ENCODE measurements around the gene EEPD1.

Gene EEPD1

DNA sequence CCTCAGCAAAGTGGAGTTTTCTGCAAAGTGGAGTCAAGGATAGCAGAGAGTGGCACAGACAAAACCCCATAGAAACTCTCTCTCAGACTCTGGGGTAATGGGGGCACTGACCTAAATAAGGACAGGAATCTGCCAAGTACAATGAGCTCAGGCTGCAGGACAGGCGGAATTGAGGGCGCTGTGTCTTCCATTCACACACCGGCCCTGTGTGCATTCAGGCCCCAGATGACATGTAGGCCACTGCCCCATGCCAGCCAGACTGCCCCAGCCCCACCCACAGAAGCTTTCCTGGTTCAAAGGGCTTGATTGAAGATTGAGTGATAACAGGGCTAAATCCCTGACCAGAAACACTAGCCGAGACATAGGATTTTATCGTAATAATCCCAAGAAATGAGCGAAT is 52.7 kb downstream of the EEPD1 start:
- H3K4me3 ChIP-seq (ENCODE audit: low read depth, low read length): no peak overlapping the region
- TF ChIP-seq, protein P1, sequence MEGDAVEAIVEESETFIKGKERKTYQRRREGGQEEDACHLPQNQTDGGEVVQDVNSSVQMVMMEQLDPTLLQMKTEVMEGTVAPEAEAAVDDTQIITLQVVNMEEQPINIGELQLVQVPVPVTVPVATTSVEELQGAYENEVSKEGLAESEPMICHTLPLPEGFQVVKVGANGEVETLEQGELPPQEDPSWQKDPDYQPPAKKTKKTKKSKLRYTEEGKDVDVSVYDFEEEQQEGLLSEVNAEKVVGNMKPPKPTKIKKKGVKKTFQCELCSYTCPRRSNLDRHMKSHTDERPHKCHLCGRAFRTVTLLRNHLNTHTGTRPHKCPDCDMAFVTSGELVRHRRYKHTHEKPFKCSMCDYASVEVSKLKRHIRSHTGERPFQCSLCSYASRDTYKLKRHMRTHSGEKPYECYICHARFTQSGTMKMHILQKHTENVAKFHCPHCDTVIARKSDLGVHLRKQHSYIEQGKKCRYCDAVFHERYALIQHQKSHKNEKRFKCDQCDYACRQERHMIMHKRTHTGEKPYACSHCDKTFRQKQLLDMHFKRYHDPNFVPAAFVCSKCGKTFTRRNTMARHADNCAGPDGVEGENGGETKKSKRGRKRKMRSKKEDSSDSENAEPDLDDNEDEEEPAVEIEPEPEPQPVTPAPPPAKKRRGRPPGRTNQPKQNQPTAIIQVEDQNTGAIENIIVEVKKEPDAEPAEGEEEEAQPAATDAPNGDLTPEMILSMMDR (IDR thresholded peaks at IDR 0.05; ENCODE audit: low read depth, low read length, missing control alignments): no peak
- no peak for DNase-seq (ENCODE audit: low read depth)
- in situ Hi-C loops (cut with HindIII; ENCODE audit: low sequenced_read_pairs): loop anchor here (5.0 kb wide), 1 partner anchor 46 kb away; no protein-coding TSS in a partner anchor

DNA sequence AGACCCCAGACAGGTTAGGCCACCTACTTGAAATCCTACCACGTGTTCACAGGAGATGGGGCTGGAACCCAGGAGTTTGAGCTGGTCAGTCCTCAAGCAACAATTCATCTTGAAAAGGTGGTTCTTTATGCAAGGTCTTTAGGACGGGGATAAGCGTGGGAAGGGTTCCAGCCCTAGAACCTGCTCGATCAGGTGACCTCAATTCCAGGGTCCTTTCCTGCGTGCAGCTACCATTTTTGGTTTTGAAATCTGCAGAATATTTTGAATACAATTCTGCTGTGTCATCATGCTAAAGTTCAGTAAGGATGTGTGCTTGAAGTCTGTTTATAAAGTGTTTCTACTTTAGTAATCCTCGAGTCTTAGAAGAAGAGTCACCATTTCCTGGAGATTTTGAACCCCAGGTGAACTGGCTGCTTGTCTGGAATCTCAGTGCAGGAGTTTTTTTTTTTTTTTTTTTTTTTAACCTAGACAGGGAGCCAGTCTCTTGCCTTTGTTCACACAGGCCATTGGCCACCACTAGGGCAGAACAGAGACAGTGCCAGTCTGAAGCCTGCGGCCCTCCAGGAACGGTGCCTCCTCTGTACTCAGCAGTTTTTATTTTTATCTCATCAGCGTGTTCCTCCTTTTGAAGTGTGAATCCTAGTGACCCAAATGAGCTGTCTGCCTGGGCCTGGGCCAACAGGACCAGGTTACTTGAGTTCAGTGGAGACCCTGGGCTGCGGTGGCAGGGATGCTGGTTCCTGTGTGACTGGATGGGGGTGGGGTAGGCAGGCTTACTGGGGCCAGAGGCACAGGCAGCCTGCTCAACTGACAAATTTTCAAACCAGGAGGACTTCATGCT is 54.6 kb downstream of the EEPD1 start:
- no peak for DNase-seq (ENCODE audit: low read depth)
- in situ Hi-C loops (cut with HindIII; ENCODE audit: low sequenced_read_pairs): loop anchor here (5.0 kb wide), 1 partner anchor 45 kb away; no protein-coding TSS in a partner anchor
- TF ChIP-seq, protein P1 (IDR thresholded peaks at IDR 0.05; ENCODE audit: low read depth, low read length, missing control alignments): no peak
- H3K4me3 ChIP-seq (ENCODE audit: low read depth, low read length): no peak overlapping the region

DNA sequence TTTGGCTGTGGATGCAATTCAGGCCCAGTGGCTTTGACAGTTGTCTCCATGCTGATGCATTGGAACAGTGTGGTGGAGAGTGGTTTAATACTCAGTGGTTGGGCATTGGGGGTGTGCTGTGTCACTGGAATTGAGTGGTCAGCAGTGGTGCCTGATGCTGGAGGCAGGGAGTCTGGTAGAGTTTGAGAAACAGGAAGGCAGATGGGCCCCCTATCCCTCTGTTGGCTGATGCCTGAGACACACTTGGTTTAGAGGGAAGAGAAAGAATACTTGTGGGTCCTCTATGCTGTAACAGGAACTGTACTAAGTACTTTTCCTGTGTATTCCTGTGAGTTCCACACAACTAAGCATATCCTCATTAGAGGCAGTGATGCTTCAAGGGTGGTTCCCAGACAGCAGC is 55.4 kb downstream of the EEPD1 start:
- DNase-seq (ENCODE audit: low read depth): no peak
- no peak overlapping the region for H3K4me3 ChIP-seq (ENCODE audit: low read depth, low read length)

DNA sequence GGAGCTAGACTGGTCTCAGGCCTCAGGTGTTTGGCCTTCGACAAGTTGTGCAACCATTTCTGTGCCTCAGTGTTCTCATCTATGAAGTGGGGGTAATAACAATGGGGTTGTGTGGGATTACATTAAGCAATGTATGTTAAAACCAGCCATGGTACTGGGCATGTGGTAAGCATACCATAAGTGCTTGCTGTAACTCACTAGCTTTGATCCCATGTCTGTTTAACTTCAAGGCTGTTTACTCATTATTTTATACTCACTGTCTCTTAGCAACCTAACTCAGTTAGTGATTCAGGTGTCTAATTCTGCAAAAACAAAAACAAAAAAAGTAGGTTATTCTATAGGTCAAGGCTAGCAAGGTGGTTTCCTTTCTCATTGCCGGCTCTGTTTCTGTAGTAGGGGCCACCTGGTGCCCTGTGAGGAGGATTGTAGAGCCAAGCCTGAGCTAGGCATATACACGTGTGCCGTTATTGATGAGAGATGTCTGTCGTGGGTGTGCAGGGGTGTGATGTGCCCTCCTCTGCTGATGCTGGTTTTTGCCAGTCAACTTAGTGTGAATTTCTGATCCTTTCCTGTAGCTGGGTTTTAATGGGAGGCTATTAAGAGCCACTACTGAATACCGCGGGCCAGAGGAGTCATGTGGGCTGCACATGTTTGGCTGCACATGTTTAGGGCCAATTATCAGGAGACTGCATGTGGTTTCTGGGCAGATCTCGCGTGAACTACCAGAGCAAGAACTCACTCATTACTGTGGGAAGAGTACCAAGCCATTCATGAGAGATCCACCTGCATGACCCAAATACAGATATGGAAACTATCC is 56.2 kb downstream of the EEPD1 start:
- in situ Hi-C loops (cut with HindIII; ENCODE audit: low sequenced_read_pairs): loop anchor here (5.0 kb wide), 1 partner anchor 43 kb away; no protein-coding TSS in a partner anchor
- no peak overlapping the region for H3K4me3 ChIP-seq (ENCODE audit: low read depth, low read length)
- TF ChIP-seq, protein P1 (IDR thresholded peaks at IDR 0.05; ENCODE audit: low read depth, low read length, missing control alignments): no peak
- no peak for DNase-seq (ENCODE audit: low read depth)

More for the DNA sequence above, 55.4 kb downstream of the EEPD1 start:
- TF ChIP-seq, protein P1 (IDR thresholded peaks at IDR 0.05; ENCODE audit: low read depth, low read length, missing control alignments): no peak
- in situ Hi-C loops (cut with HindIII; ENCODE audit: low sequenced_read_pairs): loop anchor here (5.0 kb wide), 1 partner anchor 44 kb away; no protein-coding TSS in a partner anchor

DNA sequence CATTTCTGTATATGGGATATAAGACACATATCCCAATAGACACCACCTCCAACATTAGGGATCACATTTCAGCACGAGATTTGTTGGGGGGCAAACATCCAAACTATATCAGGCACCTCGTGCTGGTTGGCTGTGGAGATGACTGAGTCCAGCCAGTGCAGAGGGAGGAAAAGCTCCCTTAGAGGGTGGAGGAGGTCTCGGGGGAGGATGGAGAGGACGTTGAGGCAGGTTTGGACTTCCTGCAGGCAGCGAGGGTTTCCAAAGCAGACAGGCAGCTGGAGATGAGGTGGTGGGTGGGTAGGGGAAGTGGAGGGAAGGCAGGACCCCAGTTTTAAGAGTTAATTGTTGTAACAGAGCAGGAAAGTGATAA is 56.7 kb downstream of the EEPD1 start:
- TF ChIP-seq, protein P1 (IDR thresholded peaks at IDR 0.05; ENCODE audit: low read depth, low read length, missing control alignments): no peak
- DNase-seq (ENCODE audit: low read depth): no peak
- no peak overlapping the region for H3K4me3 ChIP-seq (ENCODE audit: low read depth, low read length)
- in situ Hi-C loops (cut with HindIII; ENCODE audit: low sequenced_read_pairs): loop anchor here (5.0 kb wide), 1 partner anchor 43 kb away; no protein-coding TSS in a partner anchor

DNA sequence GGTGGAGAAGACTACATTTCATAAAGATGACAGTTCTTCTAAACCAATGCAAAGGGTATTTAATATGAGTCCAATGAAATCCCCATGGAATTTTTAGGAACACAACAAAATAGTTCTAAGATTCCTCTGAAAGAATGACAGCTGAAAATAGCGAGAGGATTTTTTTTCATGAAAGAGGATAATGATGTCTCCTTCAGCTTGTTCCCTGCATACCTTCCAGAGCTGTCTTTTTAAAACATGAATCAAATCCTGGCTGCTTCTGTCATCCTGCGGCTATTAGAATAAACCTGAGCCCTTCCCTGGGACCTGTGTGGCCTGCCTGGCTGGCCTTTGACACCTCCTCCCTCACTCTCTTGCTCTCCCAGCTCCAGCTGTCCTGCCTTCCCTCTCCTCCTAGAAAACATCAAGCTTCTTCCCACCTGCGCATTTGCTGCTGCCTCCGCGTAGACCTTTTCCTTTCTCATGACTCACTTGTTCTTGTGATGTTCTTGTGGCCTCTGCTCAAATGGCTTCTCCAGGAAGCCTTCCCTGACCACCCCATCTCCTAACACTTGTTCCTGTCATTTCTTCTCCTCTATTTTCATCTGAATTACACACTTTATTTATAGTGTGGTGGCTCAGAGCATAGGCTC is 57.4 kb downstream of the EEPD1 start:
- in situ Hi-C loops (cut with HindIII; ENCODE audit: low sequenced_read_pairs): no loop called here
- TF ChIP-seq, protein P1 (IDR thresholded peaks at IDR 0.05; ENCODE audit: low read depth, low read length, missing control alignments): no peak
- DNase-seq (ENCODE audit: low read depth): no peak
- H3K4me3 ChIP-seq (ENCODE audit: low read depth, low read length): no peak overlapping the region
